Measurements from ENCODE around the gene PAK1.

GRCh38 chr11:77503006-77503405, 29.1 kb upstream of the PAK1 start:
- TF ChIP-seq USF1 (IDR thresholded peaks at IDR 0.05) (no peak), TCF12 (IDR thresholded peaks at IDR 0.05; ENCODE audit: low read depth) (no peak), CREB1 (IDR thresholded peaks at IDR 0.05; ENCODE audit: low read depth) (no peak), RAD21 (IDR thresholded peaks at IDR 0.05; ENCODE audit: low read depth) (no peak), TAF1 (IDR thresholded peaks at IDR 0.05; ENCODE audit: low read depth) (no peak), MAX (IDR thresholded peaks at IDR 0.05) (no peak), EP300 (IDR thresholded peaks at IDR 0.05; ENCODE audit: borderline replicate concordance) (no peak), EGR1 (IDR thresholded peaks at IDR 0.05) (no peak), TEAD4 (IDR thresholded peaks at IDR 0.05) (no peak), YY1 (IDR thresholded peaks at IDR 0.05; ENCODE audit: low read depth) (no peak), CEBPB (IDR thresholded peaks at IDR 0.05) (no peak)
- TF ChIP-seq, protein P1, sequence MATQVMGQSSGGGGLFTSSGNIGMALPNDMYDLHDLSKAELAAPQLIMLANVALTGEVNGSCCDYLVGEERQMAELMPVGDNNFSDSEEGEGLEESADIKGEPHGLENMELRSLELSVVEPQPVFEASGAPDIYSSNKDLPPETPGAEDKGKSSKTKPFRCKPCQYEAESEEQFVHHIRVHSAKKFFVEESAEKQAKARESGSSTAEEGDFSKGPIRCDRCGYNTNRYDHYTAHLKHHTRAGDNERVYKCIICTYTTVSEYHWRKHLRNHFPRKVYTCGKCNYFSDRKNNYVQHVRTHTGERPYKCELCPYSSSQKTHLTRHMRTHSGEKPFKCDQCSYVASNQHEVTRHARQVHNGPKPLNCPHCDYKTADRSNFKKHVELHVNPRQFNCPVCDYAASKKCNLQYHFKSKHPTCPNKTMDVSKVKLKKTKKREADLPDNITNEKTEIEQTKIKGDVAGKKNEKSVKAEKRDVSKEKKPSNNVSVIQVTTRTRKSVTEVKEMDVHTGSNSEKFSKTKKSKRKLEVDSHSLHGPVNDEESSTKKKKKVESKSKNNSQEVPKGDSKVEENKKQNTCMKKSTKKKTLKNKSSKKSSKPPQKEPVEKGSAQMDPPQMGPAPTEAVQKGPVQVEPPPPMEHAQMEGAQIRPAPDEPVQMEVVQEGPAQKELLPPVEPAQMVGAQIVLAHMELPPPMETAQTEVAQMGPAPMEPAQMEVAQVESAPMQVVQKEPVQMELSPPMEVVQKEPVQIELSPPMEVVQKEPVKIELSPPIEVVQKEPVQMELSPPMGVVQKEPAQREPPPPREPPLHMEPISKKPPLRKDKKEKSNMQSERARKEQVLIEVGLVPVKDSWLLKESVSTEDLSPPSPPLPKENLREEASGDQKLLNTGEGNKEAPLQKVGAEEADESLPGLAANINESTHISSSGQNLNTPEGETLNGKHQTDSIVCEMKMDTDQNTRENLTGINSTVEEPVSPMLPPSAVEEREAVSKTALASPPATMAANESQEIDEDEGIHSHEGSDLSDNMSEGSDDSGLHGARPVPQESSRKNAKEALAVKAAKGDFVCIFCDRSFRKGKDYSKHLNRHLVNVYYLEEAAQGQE (IDR thresholded peaks at IDR 0.05; ENCODE audit: low read depth) = no peak
